Measurements from ENCODE around the gene LOXL1.

The LOXL1 gene, protein sequence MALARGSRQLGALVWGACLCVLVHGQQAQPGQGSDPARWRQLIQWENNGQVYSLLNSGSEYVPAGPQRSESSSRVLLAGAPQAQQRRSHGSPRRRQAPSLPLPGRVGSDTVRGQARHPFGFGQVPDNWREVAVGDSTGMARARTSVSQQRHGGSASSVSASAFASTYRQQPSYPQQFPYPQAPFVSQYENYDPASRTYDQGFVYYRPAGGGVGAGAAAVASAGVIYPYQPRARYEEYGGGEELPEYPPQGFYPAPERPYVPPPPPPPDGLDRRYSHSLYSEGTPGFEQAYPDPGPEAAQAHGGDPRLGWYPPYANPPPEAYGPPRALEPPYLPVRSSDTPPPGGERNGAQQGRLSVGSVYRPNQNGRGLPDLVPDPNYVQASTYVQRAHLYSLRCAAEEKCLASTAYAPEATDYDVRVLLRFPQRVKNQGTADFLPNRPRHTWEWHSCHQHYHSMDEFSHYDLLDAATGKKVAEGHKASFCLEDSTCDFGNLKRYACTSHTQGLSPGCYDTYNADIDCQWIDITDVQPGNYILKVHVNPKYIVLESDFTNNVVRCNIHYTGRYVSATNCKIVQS

GRCh38 chr15:73926219-73927002, at the start of gene LOXL1:
Gene LOXL1 (plus strand): TSS chr15:73926462. CDS start chr15:73926784, 322 bp downstream.
- peak; percentile 83 for DNase-seq (ENCODE audit: low read depth)

- DNase-seq (ENCODE audit: low read depth), result no peak
Measured at GRCh38 chr15:73879426-73879825, 46.8 kb upstream of the LOXL1 start.

GRCh38 chr15:73881579-73882320, 44.5 kb upstream of the LOXL1 start:
- DNase-seq (ENCODE audit: low read depth), result no peak

GRCh38 chr15:73882761-73883419, 43.4 kb upstream of the LOXL1 start:
- no peak for DNase-seq (ENCODE audit: low read depth)

DNA sequence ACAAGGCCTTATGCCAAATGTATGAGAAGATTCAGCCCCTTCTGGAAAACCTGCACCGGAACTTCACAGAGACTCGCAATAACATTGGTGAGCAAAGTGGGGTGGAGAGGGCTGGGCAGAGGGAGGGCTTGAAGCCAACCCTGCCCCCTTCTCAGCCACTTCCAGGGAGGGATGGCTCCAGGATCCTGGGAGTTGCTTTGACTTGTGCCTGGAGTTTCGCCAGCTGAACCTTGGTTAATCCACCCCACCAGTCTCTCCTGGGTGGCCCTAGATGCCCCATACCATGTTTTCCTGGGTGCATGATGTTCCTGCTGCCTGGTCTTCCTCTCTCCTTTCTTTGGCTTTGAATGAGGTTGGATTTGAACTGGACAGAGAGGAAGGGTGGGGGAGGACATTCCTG, 42.1 kb upstream of the LOXL1 start:
- DNase-seq (ENCODE audit: low read depth), result no peak

DNA sequence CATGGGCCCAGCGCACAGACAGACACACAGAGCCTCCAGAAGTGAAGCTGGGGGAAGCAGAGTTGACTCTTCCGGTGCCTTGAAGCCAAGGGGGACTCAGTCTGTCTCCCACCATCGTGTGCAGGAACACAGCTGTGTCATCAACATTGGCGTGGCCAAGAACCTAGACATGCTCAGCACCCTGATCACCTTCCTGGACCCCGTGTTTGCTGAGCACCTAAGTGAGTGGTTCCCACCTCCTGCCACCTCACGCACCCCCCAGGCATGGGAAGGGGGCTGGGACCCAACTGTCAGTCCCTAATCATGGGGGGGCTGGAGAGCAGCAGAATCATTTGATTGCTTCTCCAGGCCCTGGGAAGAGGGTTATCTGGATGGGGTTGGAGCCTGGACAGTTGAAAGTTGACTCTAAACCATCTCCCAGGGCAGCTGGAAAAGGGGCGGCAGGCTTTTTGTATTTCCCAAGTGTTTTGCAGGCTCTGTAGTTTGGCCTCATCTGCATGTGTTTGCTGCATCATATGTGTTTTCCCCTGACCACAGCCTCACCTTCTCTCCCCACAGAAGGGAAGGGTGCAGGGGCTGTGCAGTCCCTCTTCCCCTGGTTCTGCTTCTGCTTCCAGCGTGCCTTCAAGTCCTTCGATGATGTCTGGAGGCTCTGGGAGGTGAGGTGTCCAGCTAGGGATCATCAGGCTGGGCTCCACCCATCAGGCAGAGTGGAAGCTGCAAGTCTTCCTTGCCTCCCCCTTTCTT, 40.1 kb upstream of the LOXL1 start:
- DNase-seq (ENCODE audit: low read depth), result no peak

DNA sequence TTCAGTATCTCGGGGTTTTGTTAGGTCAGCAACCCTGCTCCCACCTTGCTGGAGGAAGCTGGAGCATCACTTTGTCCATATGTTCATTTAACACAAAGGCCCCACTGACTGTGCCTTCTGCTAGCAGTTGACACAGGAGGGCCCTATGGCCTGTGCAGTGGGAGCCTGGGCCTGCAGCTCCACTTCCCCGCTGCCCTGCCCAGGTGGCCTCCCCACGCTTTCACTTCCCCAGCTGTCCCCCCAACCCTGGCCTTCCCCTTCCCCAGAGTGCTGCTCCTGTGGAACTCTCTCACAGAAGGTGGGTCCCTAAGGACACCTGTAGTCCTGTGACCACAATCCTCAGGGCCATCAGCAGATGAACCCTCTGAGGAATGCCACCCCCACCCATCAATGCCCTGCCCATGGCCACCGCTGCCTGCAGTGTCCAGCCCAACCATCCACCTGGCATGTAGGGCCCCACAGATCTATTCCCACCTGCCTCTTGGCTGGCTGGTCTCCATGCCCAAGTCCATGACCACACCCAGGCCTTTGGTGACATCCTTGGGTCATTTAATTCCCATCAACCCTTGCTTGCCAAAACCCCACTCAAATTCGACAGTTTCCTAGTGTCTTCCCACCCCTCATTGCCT, 39.4 kb upstream of the LOXL1 start:
- DNase-seq (ENCODE audit: low read depth), result no peak

GRCh38 chr15:73887481-73887880, 38.8 kb upstream of the LOXL1 start:
- DNase-seq (ENCODE audit: low read depth), result no peak

- DNase-seq (ENCODE audit: low read depth), result no peak
Measured at GRCh38 chr15:73888224-73889041, 37.8 kb upstream of the LOXL1 start.

DNA sequence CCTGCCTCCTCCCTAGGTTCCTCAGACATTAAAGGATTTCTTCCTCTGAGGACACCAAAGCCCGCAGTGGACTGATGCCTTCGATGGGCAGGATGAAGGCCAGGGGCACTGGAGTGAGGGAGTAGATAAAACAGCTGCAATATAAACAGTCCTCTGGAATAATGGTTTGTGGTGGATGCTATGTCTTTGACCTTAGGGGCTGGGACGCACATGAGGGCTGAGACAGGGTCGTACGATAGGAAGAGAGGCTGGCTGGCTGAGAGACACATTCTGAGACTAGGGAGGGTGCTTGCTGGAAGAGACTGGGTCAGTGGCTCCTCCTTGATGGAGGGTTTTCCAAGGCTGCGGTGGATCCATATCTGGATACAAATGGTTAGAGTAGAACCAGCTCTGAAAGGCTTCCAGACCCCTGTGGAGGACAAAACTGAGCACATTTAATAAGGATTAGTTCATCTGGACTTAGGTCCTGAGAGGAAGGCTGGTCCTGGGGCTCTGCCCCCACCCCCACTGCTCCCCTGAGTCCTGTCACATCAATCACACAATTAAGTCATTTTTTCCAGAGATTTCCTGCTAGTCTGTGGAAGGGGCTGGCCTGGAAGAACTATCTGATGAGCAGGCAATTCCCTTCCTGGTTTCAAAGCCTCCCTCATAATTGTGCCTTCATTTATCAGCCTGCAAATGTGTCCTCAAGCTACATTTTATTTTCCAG, 37.1 kb upstream of the LOXL1 start:
- no peak for DNase-seq (ENCODE audit: low read depth)

DNA sequence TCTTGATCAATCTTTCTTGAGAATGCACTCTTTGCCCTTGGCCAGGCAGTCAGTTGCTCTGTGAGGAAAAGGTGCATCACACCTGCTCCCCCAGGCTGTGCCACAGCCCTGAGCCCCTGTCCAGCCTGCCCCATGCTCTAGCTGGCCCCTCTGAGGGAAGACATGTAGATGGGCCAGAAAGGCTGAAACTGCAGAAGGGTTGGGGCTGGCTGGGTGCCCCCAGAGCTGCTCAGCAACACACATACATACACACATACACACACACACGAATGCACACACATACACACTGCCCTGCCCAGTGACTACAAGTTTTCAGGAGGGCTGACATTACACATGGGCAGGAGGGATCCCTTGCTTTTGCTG, 36.5 kb upstream of the LOXL1 start:
- no peak for DNase-seq (ENCODE audit: low read depth)

GRCh38 chr15:73891328-73892315, 34.6 kb upstream of the LOXL1 start:
- DNase-seq (ENCODE audit: low read depth), result no peak

- no peak for DNase-seq (ENCODE audit: low read depth)
Measured at GRCh38 chr15:73892446-73893226, 33.6 kb upstream of the LOXL1 start.

- DNase-seq (ENCODE audit: low read depth), result no peak
Measured at GRCh38 chr15:73894133-73894814, 32.0 kb upstream of the LOXL1 start.

- DNase-seq (ENCODE audit: low read depth), result peak; percentile 87
Measured at GRCh38 chr15:73897441-73898261, 28.6 kb upstream of the LOXL1 start.
